Neural crest cell (in vitro differentiated cells): ENCODE measurements around the gene SHISA4. TPM values are rescaled to one million over a fixed set of nuclear protein-coding genes. Genes with fewer than 3 reads are reported as not detected.

Experiments
- DNase-seq: peaks from one replicate; pipeline ENCODE4 v3.0.0; 2021; ENCODE audit warnings: low read depth, mixed read lengths, low spot score
- H3K27ac Mint-ChIP-seq: one replicate; pipeline ENCODE4 v1.8.0; 2021; ENCODE audit warnings: mild to moderate bottlenecking, mixed read lengths; ENCODE audit not compliant: unreplicated experiment
- H3K27me3 Mint-ChIP-seq: 2 replicates; pipeline ENCODE4 v1.8.0; 2021; ENCODE audit warnings: low read depth, mild to moderate bottlenecking, mixed read lengths
- H3K36me3 Mint-ChIP-seq: 2 replicates; pipeline ENCODE4 v1.8.0; 2021; ENCODE audit warnings: low read depth, mild to moderate bottlenecking, mixed read lengths
- H3K4me1 Mint-ChIP-seq: 2 replicates; pipeline ENCODE4 v1.8.0; 2021; ENCODE audit warnings: mixed read lengths
- H3K4me3 Mint-ChIP-seq: one replicate; pipeline ENCODE4 v1.8.0; 2021; ENCODE audit warnings: mild to moderate bottlenecking, mixed read lengths
- H3K9me3 Mint-ChIP-seq: 2 replicates; pipeline ENCODE4 v1.8.0; 2021; ENCODE audit warnings: mixed read lengths
- CTCF ChIP-seq: fragments of 200-600 bp; sonication (generic); conservative IDR thresholded peaks from 2 replicates; pipeline ENCODE4 v1.5.0; 2021; ENCODE audit warnings: antibody characterized with exemption, mild to moderate bottlenecking
- total RNA-seq: library from RNA; stranded (reverse); gene quantifications from 2 replicates; pipeline ENCODE4 v1.2.1, GENCODE V29; 2021

Gene SHISA4
- total RNA-seq, 1 donor from 2014 or later: 10.8 TPM

- no peaks in the 10 kb centered on the region for H3K27me3 Mint-ChIP-seq
- no peaks in the 10 kb centered on the region for H3K9me3 Mint-ChIP-seq
- no peak for DNase-seq
- H3K27ac Mint-ChIP-seq: no peak overlapping the region
- peak; percentile 51 for TF ChIP-seq CTCF
- peaks cover 11% of the 10 kb centered on the region for H3K4me1 Mint-ChIP-seq
- H3K36me3 Mint-ChIP-seq: peaks cover 28% of the 10 kb centered on the region
- no peak overlapping the region for H3K4me3 Mint-ChIP-seq
Observed at GRCh38 chr1:201876148-201876818, 12.4 kb upstream of the SHISA4 start.

GRCh38 chr1:201877877-201878401 lies 10.8 kb upstream of the SHISA4 start:
- peak; percentile 76 for TF ChIP-seq CTCF
- peaks cover 11% of the 10 kb centered on the region for H3K4me1 Mint-ChIP-seq
- DNase-seq: no peak

GRCh38 chr1:201880928-201881571 lies 7.6 kb upstream of the SHISA4 start:
- no peak for DNase-seq
- Mint-ChIP-seq H3K4me3 (peak overlapping the region; percentile 15), H3K9me3 (no peaks in the 10 kb centered on the region), H3K27ac (no peak overlapping the region), H3K36me3 (peaks cover 2% of the 10 kb centered on the region), H3K4me1 (peaks cover 6% of the 10 kb centered on the region), H3K27me3 (peaks cover 2% of the 10 kb centered on the region)
- TF ChIP-seq CTCF: no peak

More at GRCh38 chr1:201877877-201878401, 10.8 kb upstream of the SHISA4 start:
- H3K9me3 Mint-ChIP-seq: no peaks in the 10 kb centered on the region
- H3K27me3 Mint-ChIP-seq: no peaks in the 10 kb centered on the region
- peaks cover 15% of the 10 kb centered on the region for H3K36me3 Mint-ChIP-seq
- H3K4me3 Mint-ChIP-seq: peak overlapping the region; percentile 26
- H3K27ac Mint-ChIP-seq: no peak overlapping the region

- H3K36me3 Mint-ChIP-seq: no peaks in the 10 kb centered on the region
- H3K27ac Mint-ChIP-seq: no peak overlapping the region
- DNase-seq: no peak
- TF ChIP-seq CTCF: no peak
- peaks cover 2% of the 10 kb centered on the region for H3K27me3 Mint-ChIP-seq
- H3K4me3 Mint-ChIP-seq: peak overlapping the region; percentile 15
- peaks cover 3% of the 10 kb centered on the region for H3K4me1 Mint-ChIP-seq
- no peaks in the 10 kb centered on the region for H3K9me3 Mint-ChIP-seq
Observed at GRCh38 chr1:201881617-201882016, 7.1 kb upstream of the SHISA4 start.

GRCh38 chr1:201882665-201883132 lies 6.0 kb upstream of the SHISA4 start:
- peaks cover 12% of the 10 kb centered on the region for H3K4me1 Mint-ChIP-seq
- peaks cover 7% of the 10 kb centered on the region for H3K27me3 Mint-ChIP-seq
- DNase-seq: no peak
- H3K4me3 Mint-ChIP-seq: no peak overlapping the region
- no peaks in the 10 kb centered on the region for H3K9me3 Mint-ChIP-seq
- no peaks in the 10 kb centered on the region for H3K36me3 Mint-ChIP-seq
- no peak overlapping the region for H3K27ac Mint-ChIP-seq
- TF ChIP-seq CTCF: no peak
